ENCODE results near the gene DIP2C. TPM values are rescaled to one million over a fixed set of nuclear protein-coding genes. Genes with fewer than 3 reads are reported as not detected.

DIP2C gene
- total RNA-seq, 3 donors from 2014 or later = 17.1 to 48.2 (median 20.3) TPM

DNA sequence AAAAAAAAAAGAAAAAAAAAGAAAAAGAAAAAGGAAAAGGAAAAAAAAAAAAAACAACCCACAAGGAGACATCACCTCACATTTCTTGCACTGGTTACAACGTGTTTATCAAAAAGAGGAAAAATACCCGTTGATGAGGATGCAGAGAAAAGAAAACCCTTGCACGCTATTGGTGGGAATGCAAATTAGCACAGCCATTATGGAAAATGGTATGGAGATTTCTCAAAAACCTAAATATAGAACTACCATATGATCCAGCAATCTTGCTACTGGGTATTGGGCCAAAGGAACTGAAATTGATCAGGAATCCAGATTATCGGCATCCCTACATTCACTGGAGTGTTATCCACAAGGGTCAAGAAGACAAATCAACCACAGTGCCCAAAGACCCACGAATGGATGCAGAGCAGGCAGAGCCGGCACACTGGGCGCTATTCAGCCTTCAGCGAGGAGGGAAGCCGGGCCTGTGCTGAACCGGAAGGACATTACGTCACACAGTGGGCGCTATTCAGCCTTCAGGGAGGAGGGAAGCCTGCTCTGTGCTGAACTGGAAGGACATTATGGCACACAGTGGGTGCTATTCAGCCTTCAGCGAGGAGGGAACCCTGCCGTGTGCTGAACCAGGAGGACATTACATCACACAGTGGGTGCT, 295.6 kb downstream of the DIP2C start:
- Histone ChIP-seq H3K27ac (no peak overlapping the region), H3K36me3 (no peaks in the 10 kb centered on the region), H3K4me1 (peaks cover 0 to 2% of the 10 kb centered on the region in 2 donors), H3K4me3 (no peak overlapping the region), H3K27me3 (no peaks in the 10 kb centered on the region), H3K9me3 (no peaks in the 10 kb centered on the region)
- intact Hi-C loops (cut with DNase I; ENCODE audit: low total_unique reads) = no loop called here
- TF ChIP-seq POLR2AphosphoS5 (IDR thresholded peaks at IDR 0.05) (no peak), POLR2A (IDR thresholded peaks at IDR 0.05) (no peak)
- TF ChIP-seq, protein P1, sequence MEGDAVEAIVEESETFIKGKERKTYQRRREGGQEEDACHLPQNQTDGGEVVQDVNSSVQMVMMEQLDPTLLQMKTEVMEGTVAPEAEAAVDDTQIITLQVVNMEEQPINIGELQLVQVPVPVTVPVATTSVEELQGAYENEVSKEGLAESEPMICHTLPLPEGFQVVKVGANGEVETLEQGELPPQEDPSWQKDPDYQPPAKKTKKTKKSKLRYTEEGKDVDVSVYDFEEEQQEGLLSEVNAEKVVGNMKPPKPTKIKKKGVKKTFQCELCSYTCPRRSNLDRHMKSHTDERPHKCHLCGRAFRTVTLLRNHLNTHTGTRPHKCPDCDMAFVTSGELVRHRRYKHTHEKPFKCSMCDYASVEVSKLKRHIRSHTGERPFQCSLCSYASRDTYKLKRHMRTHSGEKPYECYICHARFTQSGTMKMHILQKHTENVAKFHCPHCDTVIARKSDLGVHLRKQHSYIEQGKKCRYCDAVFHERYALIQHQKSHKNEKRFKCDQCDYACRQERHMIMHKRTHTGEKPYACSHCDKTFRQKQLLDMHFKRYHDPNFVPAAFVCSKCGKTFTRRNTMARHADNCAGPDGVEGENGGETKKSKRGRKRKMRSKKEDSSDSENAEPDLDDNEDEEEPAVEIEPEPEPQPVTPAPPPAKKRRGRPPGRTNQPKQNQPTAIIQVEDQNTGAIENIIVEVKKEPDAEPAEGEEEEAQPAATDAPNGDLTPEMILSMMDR (IDR thresholded peaks at IDR 0.05) = no peak
- no peak for DNase-seq (ENCODE audit: low spot score in 2 of 2)

DNA sequence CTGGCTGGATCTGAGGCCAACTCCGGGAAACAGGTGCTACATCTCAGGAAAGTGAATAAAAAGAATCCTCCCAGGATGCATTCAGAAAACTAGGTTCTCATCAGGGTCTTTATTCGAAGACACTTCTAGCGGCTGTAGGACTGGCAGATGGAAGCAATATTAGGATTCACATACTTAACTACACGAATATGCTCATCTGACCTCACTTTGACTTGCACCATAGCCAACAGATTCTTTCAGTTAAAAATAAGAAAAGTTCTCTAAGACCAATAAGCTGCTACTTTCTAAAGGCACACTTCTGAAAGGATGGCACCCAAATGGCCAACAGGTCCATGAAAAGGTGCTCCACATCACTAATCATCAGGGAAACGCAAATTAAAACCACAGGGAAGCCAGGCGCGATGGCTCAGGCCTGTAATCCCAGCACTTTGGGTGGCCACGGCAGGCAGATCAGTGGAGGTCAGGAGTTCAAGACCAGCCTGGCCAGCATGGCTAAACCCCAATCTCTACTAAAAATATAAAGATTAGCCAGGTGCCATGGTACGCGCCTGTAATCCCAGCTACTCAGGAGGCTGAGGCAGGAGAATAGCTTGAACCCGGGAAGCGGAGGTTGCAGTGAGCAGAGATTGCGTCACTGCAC, 296.2 kb downstream of the DIP2C start:
- H3K27me3 ChIP-seq = no peaks in the 10 kb centered on the region
- intact Hi-C loops (cut with DNase I; ENCODE audit: low total_unique reads) = no loop called here
- H3K4me3 ChIP-seq = no peak overlapping the region
- H3K36me3 ChIP-seq = no peaks in the 10 kb centered on the region
- peaks cover 0 to 2% of the 10 kb centered on the region in 2 donors for H3K4me1 ChIP-seq
- TF ChIP-seq POLR2A (IDR thresholded peaks at IDR 0.05) (no peak), POLR2AphosphoS5 (IDR thresholded peaks at IDR 0.05) (no peak)
- TF ChIP-seq, protein P1 (IDR thresholded peaks at IDR 0.05) = no peak
- no peak for DNase-seq (ENCODE audit: low spot score in 2 of 2)
- H3K9me3 ChIP-seq = no peaks in the 10 kb centered on the region
- H3K27ac ChIP-seq = no peak overlapping the region

DNA sequence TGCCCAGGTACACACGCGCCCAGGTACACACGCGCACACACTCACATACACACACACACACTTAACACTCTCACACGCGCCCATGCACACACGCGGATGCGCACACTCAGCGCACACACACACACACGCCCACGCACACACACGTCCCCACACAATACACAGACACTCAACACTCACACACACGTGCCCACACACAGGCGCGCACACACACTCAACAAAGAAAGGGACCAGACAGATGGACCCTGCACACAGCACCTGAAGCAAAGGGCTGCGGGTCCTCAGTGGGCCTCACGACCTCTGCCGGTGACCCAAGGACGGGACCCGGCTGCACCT, 296.8 kb downstream of the DIP2C start:
- Histone ChIP-seq H3K4me1 (peaks cover 0 to 2% of the 10 kb centered on the region in 2 donors), H3K27me3 (no peaks in the 10 kb centered on the region), H3K9me3 (no peaks in the 10 kb centered on the region), H3K36me3 (no peaks in the 10 kb centered on the region), H3K4me3 (no peak overlapping the region), H3K27ac (no peak overlapping the region)
- intact Hi-C loops (cut with DNase I; ENCODE audit: low total_unique reads) = no loop called here
- DNase-seq (ENCODE audit: low spot score in 2 of 2) = no peak
- TF ChIP-seq POLR2A (IDR thresholded peaks at IDR 0.05) (no peak), POLR2AphosphoS5 (IDR thresholded peaks at IDR 0.05) (no peak)
- TF ChIP-seq, protein P1 (IDR thresholded peaks at IDR 0.05) = no peak

DNA sequence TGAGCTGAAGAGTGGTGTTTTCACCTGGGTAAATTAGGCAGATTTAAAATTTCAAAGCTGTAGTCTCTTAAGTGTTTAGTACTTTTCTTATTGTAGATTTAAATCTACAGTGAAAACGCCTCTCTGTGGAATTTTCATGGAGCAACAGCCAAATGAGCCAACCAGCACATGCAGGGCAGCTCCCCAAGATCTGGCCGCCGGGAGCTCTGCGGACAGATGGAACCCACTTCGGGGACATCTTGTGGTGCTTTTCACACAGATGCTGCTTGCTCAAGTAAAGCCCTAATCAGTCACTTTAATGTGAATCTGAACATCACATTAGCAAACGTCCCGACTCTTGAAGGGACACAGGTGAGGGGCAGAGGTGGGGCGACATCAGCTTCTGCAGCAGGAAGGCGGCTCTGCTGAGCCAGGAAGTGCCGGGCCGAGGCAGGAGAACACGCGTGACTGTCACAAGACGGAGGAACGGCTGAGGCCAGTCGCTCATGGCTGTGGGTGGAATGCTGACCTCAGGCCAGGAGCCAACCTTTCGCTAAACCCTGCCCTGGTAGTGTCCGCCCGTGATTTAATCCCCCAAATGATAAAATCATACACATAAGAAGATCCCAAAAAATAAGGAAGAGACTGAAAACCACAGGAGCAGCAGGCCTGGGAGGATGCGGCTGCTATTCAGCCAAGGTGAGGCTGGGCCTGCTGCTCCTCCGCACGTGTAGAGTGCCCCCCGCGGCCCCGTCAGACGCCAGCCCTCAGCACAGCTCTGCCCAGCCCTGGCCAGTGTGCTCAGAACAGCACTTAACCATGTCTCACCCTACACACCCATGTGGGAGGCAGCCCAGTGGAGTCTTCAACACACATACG, 297.4 kb downstream of the DIP2C start:
- no peak overlapping the region for H3K27ac ChIP-seq
- H3K4me1 ChIP-seq = no peaks in the 10 kb centered on the region
- DNase-seq (ENCODE audit: low spot score in 2 of 2) = no peak
- H3K9me3 ChIP-seq = no peaks in the 10 kb centered on the region
- H3K36me3 ChIP-seq = no peaks in the 10 kb centered on the region
- TF ChIP-seq POLR2AphosphoS5 (IDR thresholded peaks at IDR 0.05) = no peak
- no peak for TF ChIP-seq POLR2A (IDR thresholded peaks at IDR 0.05)
- TF ChIP-seq, protein P1 (IDR thresholded peaks at IDR 0.05) = no peak
- no peaks in the 10 kb centered on the region for H3K27me3 ChIP-seq
- intact Hi-C loops (cut with DNase I; ENCODE audit: low total_unique reads) = no loop called here
- no peak overlapping the region for H3K4me3 ChIP-seq

DNA sequence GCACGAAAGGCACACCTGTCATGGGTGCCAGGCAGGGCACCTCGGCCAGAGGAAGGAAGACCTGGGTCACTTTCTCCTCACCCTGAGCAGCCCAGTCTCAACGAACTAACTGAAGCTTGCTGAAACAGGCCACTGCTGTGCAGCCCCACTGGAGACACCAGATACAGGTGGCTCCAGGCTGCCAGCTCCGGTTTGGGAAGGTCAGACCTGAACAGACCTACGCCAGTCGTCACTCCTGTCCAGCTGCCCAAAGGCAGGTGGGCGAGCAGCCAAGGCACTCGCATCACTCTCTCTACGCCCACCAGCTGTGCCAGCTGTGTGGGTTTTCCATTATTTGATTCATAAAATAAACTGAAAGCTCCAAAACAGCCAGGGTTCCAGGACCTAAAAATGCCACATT, 298.2 kb downstream of the DIP2C start:
- Histone ChIP-seq H3K9me3 (no peaks in the 10 kb centered on the region), H3K4me3 (no peak overlapping the region), H3K36me3 (no peaks in the 10 kb centered on the region), H3K27me3 (no peaks in the 10 kb centered on the region), H3K27ac (no peak overlapping the region), H3K4me1 (no peaks in the 10 kb centered on the region)
- TF ChIP-seq, protein P1 (IDR thresholded peaks at IDR 0.05) = no peak
- TF ChIP-seq POLR2AphosphoS5 (IDR thresholded peaks at IDR 0.05) (no peak), POLR2A (IDR thresholded peaks at IDR 0.05) (no peak)
- no peak for DNase-seq (ENCODE audit: low spot score in 2 of 2)
- intact Hi-C loops (cut with DNase I; ENCODE audit: low total_unique reads) = no loop called here
